ENCODE results near the gene CREB3L1.
"Not testable (repeated sequence)": the region's sequence is repeated elsewhere in the genome, so short reads cannot be mapped to it uniquely, and the experiment has no call there.

CREB3L1 gene

GRCh38 chr11:46296059-46296527, 18.6 kb downstream of the CREB3L1 start:
- DNase-seq (ENCODE audit: low read depth in 2 of 2): no peak

- DNase-seq (ENCODE audit: low read depth in 2 of 2): no peak
Observed at GRCh38 chr11:46296528-46297448, 19.3 kb downstream of the CREB3L1 start.

GRCh38 chr11:46298699-46299433, 21.4 kb downstream of the CREB3L1 start:
- DNase-seq (ENCODE audit: low read depth in 2 of 2): no peak

GRCh38 chr11:46299451-46299961, 22.0 kb downstream of the CREB3L1 start:
- no peak for DNase-seq (ENCODE audit: low read depth in 2 of 2)

- DNase-seq (ENCODE audit: low read depth in 2 of 2): no peak
Observed at GRCh38 chr11:46300270-46300669, 22.8 kb downstream of the CREB3L1 start.

- no peak for DNase-seq (ENCODE audit: low read depth in 2 of 2)
Observed at GRCh38 chr11:46302866-46303265, 25.4 kb downstream of the CREB3L1 start.

- DNase-seq (ENCODE audit: low read depth in 2 of 2): not testable (repeated sequence)
Observed at GRCh38 chr11:46304036-46304435, 26.6 kb downstream of the CREB3L1 start.

- no peak for DNase-seq (ENCODE audit: low read depth in 2 of 2)
Observed at GRCh38 chr11:46304605-46305179, 27.2 kb downstream of the CREB3L1 start.

- DNase-seq (ENCODE audit: low read depth in 2 of 2): no peak
Observed at GRCh38 chr11:46305295-46305694, 27.8 kb downstream of the CREB3L1 start.

GRCh38 chr11:46306296-46306853, 28.9 kb downstream of the CREB3L1 start:
- DNase-seq (ENCODE audit: low read depth in 2 of 2): no peak

GRCh38 chr11:46307369-46307768, 29.9 kb downstream of the CREB3L1 start:
- DNase-seq (ENCODE audit: low read depth in 2 of 2): no peak

GRCh38 chr11:46307785-46308341, 30.4 kb downstream of the CREB3L1 start:
- DNase-seq (ENCODE audit: low read depth in 2 of 2): no peak

- peak in 1 of 2 donors; percentile 56 for DNase-seq (ENCODE audit: low read depth in 2 of 2)
Observed at GRCh38 chr11:46308631-46309419, 31.4 kb downstream of the CREB3L1 start.

- DNase-seq (ENCODE audit: low read depth in 2 of 2): no peak
Observed at GRCh38 chr11:46309814-46310259, 32.4 kb downstream of the CREB3L1 start.

GRCh38 chr11:46315033-46315738, 37.7 kb downstream of the CREB3L1 start:
- peak; percentile 51 to 71 for DNase-seq (ENCODE audit: low read depth in 2 of 2)

GRCh38 chr11:46315783-46316563, 38.5 kb downstream of the CREB3L1 start:
- no peak for DNase-seq (ENCODE audit: low read depth in 2 of 2)

GRCh38 chr11:46319074-46319453, 41.6 kb downstream of the CREB3L1 start:
- no peak for DNase-seq (ENCODE audit: low read depth in 2 of 2)

- no peak for DNase-seq (ENCODE audit: low read depth in 2 of 2)
Observed at GRCh38 chr11:46321757-46322156, 44.3 kb downstream of the CREB3L1 start.

GRCh38 chr11:46322759-46323158, 45.3 kb downstream of the CREB3L1 start:
- DNase-seq (ENCODE audit: low read depth in 2 of 2): no peak

Measured in stimulated activated CD4-positive, alpha-beta T cell treated with anti-CD3 and anti-CD28 coated beads, Interleukin-1b, Interleukin-23, amount 100 ng/mL, for 1 hour (primary cell).